ENCODE data around the gene CTDNEP1. TPM values are rescaled to one million over a fixed set of nuclear protein-coding genes. Genes with fewer than 3 reads are reported as not detected.

Gene CTDNEP1
- total and polyA plus RNA-seq, 8 donors = 23.9 to 85.1 (median 73.9) TPM

- no peaks in the 10 kb centered on the region for H3K9me3 ChIP-seq
- DNase-seq = no peak
- intact Hi-C loops (cut with DNase I; ENCODE audit: low total_unique reads) = no loop called here
- WGBS, 5 donors = 82 to 86% (median 84%) methylated on average over 16 to 18 of the region's 18 CpGs
- peaks cover 0 to 69% (median 22%) of the 10 kb centered on the region in 3 donors for H3K27me3 ChIP-seq
- peaks cover 0 to 15% (median 4%) of the 10 kb centered on the region in 4 donors for H3K36me3 ChIP-seq
- H3K4me3 ChIP-seq = no peak overlapping the region
- peaks cover 8 to 29% (median 22%) of the 10 kb centered on the region in 4 donors for H3K4me1 ChIP-seq
- H3K27ac ChIP-seq = no peak overlapping the region
- TF ChIP-seq EP300 (IDR thresholded peaks at IDR 0.05) = no peak
- no peak for TF ChIP-seq POLR2A (IDR thresholded peaks at IDR 0.05)
- no peak for TF ChIP-seq CTCF (IDR thresholded peaks at IDR 0.05)
These were observed 37.9 kb upstream of the CTDNEP1 start for GRCh38 chr17:7289256-7290032.

DNA sequence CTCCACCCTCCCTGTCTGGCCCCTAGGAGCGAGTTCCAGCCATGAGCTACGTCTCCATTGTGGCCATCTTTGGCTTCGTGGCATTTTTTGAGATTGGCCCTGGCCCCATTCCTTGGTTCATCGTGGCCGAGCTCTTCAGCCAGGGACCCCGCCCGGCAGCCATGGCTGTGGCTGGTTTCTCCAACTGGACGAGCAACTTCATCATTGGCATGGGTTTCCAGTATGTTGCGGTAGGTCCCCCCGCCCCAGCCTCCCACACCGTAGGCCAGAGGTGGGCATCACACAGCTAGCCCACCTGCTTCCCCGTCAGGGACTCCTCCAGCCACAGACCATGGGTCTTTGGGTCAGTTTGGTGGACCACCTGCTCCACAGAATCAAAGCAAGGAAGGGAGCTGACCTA is 34.1 kb upstream of the CTDNEP1 start:
- Histone ChIP-seq H3K27ac (no peak overlapping the region), H3K4me1 (peaks cover 18 to 37% (median 30%) of the 10 kb centered on the region in 4 donors), H3K4me3 (no peak overlapping the region), H3K27me3 (peaks cover 0 to 63% (median 16%) of the 10 kb centered on the region in 3 donors), H3K9me3 (no peaks in the 10 kb centered on the region), H3K36me3 (peaks cover 0 to 21% (median 4%) of the 10 kb centered on the region in 4 donors)
- DNase-seq = no peak
- intact Hi-C loops (cut with DNase I; ENCODE audit: low total_unique reads) = no loop called here
- TF ChIP-seq EP300 (IDR thresholded peaks at IDR 0.05) (no peak), CTCF (IDR thresholded peaks at IDR 0.05) (no peak), POLR2A (IDR thresholded peaks at IDR 0.05) (no peak), POLR2AphosphoS5 (IDR thresholded peaks at IDR 0.05) (no peak)
- 76 to 94% (median 91%) methylated on average over 12 of the region's 12 CpGs for WGBS, 5 donors

- WGBS, 5 donors = 81 to 93% (median 88%) methylated on average over 4 to 16 of the region's 16 CpGs
- no peak overlapping the region for H3K4me3 ChIP-seq
- peaks cover 0 to 21% (median 4%) of the 10 kb centered on the region in 4 donors for H3K36me3 ChIP-seq
- DNase-seq = no peak
- H3K27ac ChIP-seq = no peak overlapping the region
- H3K9me3 ChIP-seq = no peaks in the 10 kb centered on the region
- H3K4me1 ChIP-seq = peaks cover 20 to 43% (median 35%) of the 10 kb centered on the region in 4 donors
- TF ChIP-seq CTCF (IDR thresholded peaks at IDR 0.05) = no peak
- no peak for TF ChIP-seq POLR2AphosphoS5 (IDR thresholded peaks at IDR 0.05)
- no peak for TF ChIP-seq POLR2A (IDR thresholded peaks at IDR 0.05)
- TF ChIP-seq EP300 (IDR thresholded peaks at IDR 0.05) = no peak
- intact Hi-C loops (cut with DNase I; ENCODE audit: low total_unique reads) = no loop called here
- peaks cover 0 to 56% (median 16%) of the 10 kb centered on the region in 3 donors for H3K27me3 ChIP-seq
These were observed 33.4 kb upstream of the CTDNEP1 start for GRCh38 chr17:7284911-7285310.

- Histone ChIP-seq H3K27me3 (peaks cover 0 to 48% (median 16%) of the 10 kb centered on the region in 3 donors), H3K4me3 (peak overlapping the region in 3 of 4 donors; percentile 43 to 60 (median 52)), H3K9me3 (no peaks in the 10 kb centered on the region), H3K27ac (peak overlapping the region in 3 of 5 donors; percentile 37 to 92 (median 83)), H3K4me1 (peaks cover 20 to 43% (median 35%) of the 10 kb centered on the region in 4 donors), H3K36me3 (peaks cover 0 to 21% (median 4%) of the 10 kb centered on the region in 4 donors)
- DNase-seq = no peak
- 79 to 87% (median 85%) methylated on average over 13 to 18 of the region's 18 CpGs for WGBS, 5 donors
- intact Hi-C loops (cut with DNase I; ENCODE audit: low total_unique reads) = no loop called here
- TF ChIP-seq POLR2AphosphoS5 (IDR thresholded peaks at IDR 0.05) = no peak
- TF ChIP-seq CTCF (IDR thresholded peaks at IDR 0.05) = no peak
- TF ChIP-seq POLR2A (IDR thresholded peaks at IDR 0.05) = no peak
- no peak for TF ChIP-seq EP300 (IDR thresholded peaks at IDR 0.05)
These were observed 32.1 kb upstream of the CTDNEP1 start for GRCh38 chr17:7283471-7284216.
